ENCODE data around the gene SLC9A9. TPM values are rescaled to one million over a fixed set of nuclear protein-coding genes. Genes with fewer than 3 reads are reported as not detected.
"Not testable (repeated sequence)": the region's sequence is repeated elsewhere in the genome, so short reads cannot be mapped to it uniquely, and the experiment has no call there.

Gene SLC9A9
- total RNA-seq, 1 donor from 2014 or later, result 1.2 TPM

GRCh38 chr3:143526011-143526545, 322.2 kb downstream of the SLC9A9 start:
- DNase-seq (ENCODE audit: extremely low read depth, low read depth, low spot score), result no peak

- DNase-seq (ENCODE audit: extremely low read depth, low read depth, low spot score), result no peak
These were observed 322.9 kb downstream of the SLC9A9 start for GRCh38 chr3:143525408-143525807.

GRCh38 chr3:143521803-143522202, 326.5 kb downstream of the SLC9A9 start:
- DNase-seq (ENCODE audit: extremely low read depth, low read depth, low spot score), result no peak

GRCh38 chr3:143517131-143517530, 331.1 kb downstream of the SLC9A9 start:
- DNase-seq (ENCODE audit: extremely low read depth, low read depth, low spot score), result not testable (repeated sequence)

GRCh38 chr3:143514874-143515273, 333.4 kb downstream of the SLC9A9 start:
- DNase-seq (ENCODE audit: extremely low read depth, low read depth, low spot score), result no peak

- DNase-seq (ENCODE audit: extremely low read depth, low read depth, low spot score), result no peak
These were observed 334.2 kb downstream of the SLC9A9 start for GRCh38 chr3:143514109-143514508.

- no peak for DNase-seq (ENCODE audit: extremely low read depth, low read depth, low spot score)
These were observed 336.9 kb downstream of the SLC9A9 start for GRCh38 chr3:143511174-143511879.

GRCh38 chr3:143510601-143511000, 337.7 kb downstream of the SLC9A9 start:
- DNase-seq (ENCODE audit: extremely low read depth, low read depth, low spot score), result no peak

- DNase-seq (ENCODE audit: extremely low read depth, low read depth, low spot score), result no peak
These were observed 340.3 kb downstream of the SLC9A9 start for GRCh38 chr3:143507735-143508580.

- DNase-seq (ENCODE audit: extremely low read depth, low read depth, low spot score), result no peak
These were observed 342.1 kb downstream of the SLC9A9 start for GRCh38 chr3:143506190-143506589.

GRCh38 chr3:143503325-143503885, 344.9 kb downstream of the SLC9A9 start:
- no peak for DNase-seq (ENCODE audit: extremely low read depth, low read depth, low spot score)

GRCh38 chr3:143502081-143502480, 346.2 kb downstream of the SLC9A9 start:
- no peak for DNase-seq (ENCODE audit: extremely low read depth, low read depth, low spot score)

- no peak for DNase-seq (ENCODE audit: extremely low read depth, low read depth, low spot score)
These were observed 350.9 kb downstream of the SLC9A9 start for GRCh38 chr3:143497382-143497781.

GRCh38 chr3:143496191-143496590, 352.1 kb downstream of the SLC9A9 start:
- no peak for DNase-seq (ENCODE audit: extremely low read depth, low read depth, low spot score)

GRCh38 chr3:143495527-143495926, 352.7 kb downstream of the SLC9A9 start:
- no peak for DNase-seq (ENCODE audit: extremely low read depth, low read depth, low spot score)

- no peak for DNase-seq (ENCODE audit: extremely low read depth, low read depth, low spot score)
These were observed 361.7 kb downstream of the SLC9A9 start for GRCh38 chr3:143486611-143487010.

GRCh38 chr3:143484846-143485512, 363.3 kb downstream of the SLC9A9 start:
- DNase-seq (ENCODE audit: extremely low read depth, low read depth, low spot score), result no peak

GRCh38 chr3:143483214-143483613, 365.1 kb downstream of the SLC9A9 start:
- no peak for DNase-seq (ENCODE audit: extremely low read depth, low read depth, low spot score)

- DNase-seq (ENCODE audit: extremely low read depth, low read depth, low spot score), result no peak
These were observed 365.9 kb downstream of the SLC9A9 start for GRCh38 chr3:143482106-143483088.

GRCh38 chr3:143480344-143480743, 367.9 kb downstream of the SLC9A9 start:
- peak; percentile 3 for DNase-seq (ENCODE audit: extremely low read depth, low read depth, low spot score)

Measured in glomerular endothelial cell (primary cell).